Motor neuron (in vitro differentiated cells): Measurements from ENCODE around the gene EIF4E3. TPM values are rescaled to one million over a fixed set of nuclear protein-coding genes. Genes with fewer than 3 reads are reported as not detected.

ENCODE experiments used
- ATAC-seq, 8 experiments: fragments of 200-7000 bp; cut with Tn5 transposase; replicated peaks in 6 of 8; 2 replicates each; pipeline ENCODE4 v1.8.0; 2021; ENCODE audit warnings: mild to moderate bottlenecking in 8 of 8, moderate library complexity in 8 of 8
- H3K27ac ChIP-seq, 2 donors: fragments of 250-450 bp; sonication (Bioruptor Pico); 2 replicates each; pipeline ENCODE4 v1.9.0; 2021; ENCODE audit warnings: antibody characterized with exemption in 2 of 2, mild to moderate bottlenecking in 2 of 2, moderate library complexity in 1 of 2
- H3K4me1 ChIP-seq, 2 donors: fragments of 250-450 bp; sonication (Bioruptor Pico); replicated peaks in 1 of 2; 2 replicates each; pipeline ENCODE4 v1.6.1; 2021; ENCODE audit warnings: antibody characterized with exemption in 2 of 2, mild to moderate bottlenecking in 2 of 2, moderate library complexity in 1 of 2
- H3K4me3 ChIP-seq, 5 donors: fragments of 250-450 bp; sonication (Bioruptor Pico); 2 replicates each; pipeline ENCODE4 v1.9.0; 2021; ENCODE audit warnings: antibody characterized with exemption in 5 of 5, mild to moderate bottlenecking in 5 of 5, moderate library complexity in 4 of 5
- WGBS, 10 experiments: fragments of 450-650 bp; shearing (Covaris generic); methylation state at CpG; one replicate each; pipeline ENCODE4 v1.0.0; 2022; 5-methylcytosine and 5-hydroxymethylcytosine counted together
- in situ Hi-C, 9 experiments: fragments of 400-800 bp; cut with MboI; loops; one replicate each; pipeline ENCODE4 v1.15.0; 2021; ENCODE audit warnings: low sequenced_read_pairs in 9 of 9, low pct_unique_long_range_greater_than_20kb in 2 of 9; ENCODE audit not compliant: unreplicated experiment in 9 of 9
- total RNA-seq, 8 experiments: library from RNA; unstranded; fragments of 300-600 nt; gene quantifications; 2 replicates each; pipeline versions ENCODE4 v1.2.3 to v1.2.4, GENCODE V29; 2022

The EIF4E3 gene
- total RNA-seq, 8 experiments from 2014 or later: 1.2 to 9.4 (median 5.6) TPM

DNA sequence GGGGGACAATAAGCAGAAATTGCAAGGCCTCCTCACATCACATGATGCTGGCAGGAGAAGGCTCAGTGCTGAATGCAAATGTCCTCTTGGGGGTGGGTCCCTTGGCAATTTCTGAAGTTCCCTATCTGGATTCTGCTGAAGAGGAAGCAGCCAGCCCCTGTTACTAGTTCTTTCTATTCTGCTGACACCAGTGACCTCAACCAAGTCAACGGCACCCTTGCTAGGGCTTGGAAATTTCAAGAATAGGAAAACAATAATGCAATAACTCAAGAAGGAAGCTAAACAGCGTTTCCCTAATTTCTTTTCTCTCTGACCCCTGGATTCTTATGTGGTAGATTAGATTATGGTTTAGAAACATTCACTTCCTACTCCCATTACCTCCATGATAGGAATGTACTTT lies 95.5 kb downstream of the EIF4E3 start:
- Histone ChIP-seq H3K27ac (no peak overlapping the region), H3K4me1 (peaks cover 7 to 9% of the 10 kb centered on the region in 2 donors), H3K4me3 (no peak overlapping the region)
- WGBS, 10 experiments: 27 to 91% (median 67%) methylated on average over 1 to 2 of the region's 2 CpGs; no CpG with 5 or more reads in 1 of the 10 experiments
- in situ Hi-C loops: no loop called here
- ATAC-seq: peak in 3 of 8 experiments; percentile 43 to 91 (median 86)

DNA sequence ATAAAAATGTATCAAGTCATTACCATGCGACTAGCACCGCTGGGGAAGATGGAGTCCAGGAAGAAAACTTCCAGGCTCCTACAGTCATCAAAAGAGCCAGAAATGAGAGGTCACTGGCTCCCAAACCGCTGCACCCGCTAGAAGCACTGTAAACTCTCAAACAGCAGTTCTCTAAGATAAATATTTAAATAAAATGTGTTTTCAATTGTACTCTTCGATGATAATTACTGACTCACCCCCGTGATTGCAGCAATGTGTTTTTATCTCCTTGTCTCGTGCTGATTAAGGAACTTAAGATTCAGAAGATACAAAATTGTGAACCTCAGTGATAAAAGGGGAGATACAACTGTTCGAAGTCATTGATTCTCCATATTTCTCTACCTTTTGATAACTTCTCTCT lies 95.9 kb downstream of the EIF4E3 start:
- Histone ChIP-seq H3K4me3 (no peak overlapping the region), H3K27ac (no peak overlapping the region), H3K4me1 (peaks cover 7 to 9% of the 10 kb centered on the region in 2 donors)
- WGBS, 10 experiments: 2 to 97% (median 83%) methylated on average over 2 to 8 of the region's 8 CpGs; no CpG with 5 or more reads in 1 of the 10 experiments
- peak in 3 of 8 experiments; percentile 33 to 80 (median 80) for ATAC-seq
- in situ Hi-C loops: no loop called here

DNA sequence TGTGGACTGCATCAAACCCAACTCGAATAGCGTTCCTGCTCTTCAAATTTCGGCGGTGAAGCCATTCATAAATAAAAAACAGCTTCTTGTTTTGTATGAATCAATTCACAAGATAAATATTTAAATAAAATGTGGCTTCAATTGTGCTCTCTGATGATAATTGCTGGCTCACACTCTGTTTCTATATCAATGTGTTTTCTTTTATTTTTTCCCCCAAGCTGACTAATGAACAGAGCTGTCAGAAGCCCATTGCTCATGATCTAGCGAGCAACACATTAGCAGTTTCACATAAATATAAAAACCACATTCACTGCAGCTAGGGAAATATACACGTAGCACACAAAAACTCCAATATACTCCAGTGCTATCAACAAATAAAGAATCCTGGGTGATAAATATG lies 96.7 kb downstream of the EIF4E3 start:
- Histone ChIP-seq H3K4me1 (peaks cover 7 to 9% of the 10 kb centered on the region in 2 donors), H3K27ac (no peak overlapping the region), H3K4me3 (no peak overlapping the region)
- ATAC-seq: peak in 6 of 8 experiments; percentile 23 to 74 (median 66)
- in situ Hi-C loops: no loop called here
- 10 to 93% (median 76%) methylated on average over 2 to 6 of the region's 6 CpGs; no CpG with 5 or more reads in 1 of the 10 experiments for WGBS, 10 experiments

DNA sequence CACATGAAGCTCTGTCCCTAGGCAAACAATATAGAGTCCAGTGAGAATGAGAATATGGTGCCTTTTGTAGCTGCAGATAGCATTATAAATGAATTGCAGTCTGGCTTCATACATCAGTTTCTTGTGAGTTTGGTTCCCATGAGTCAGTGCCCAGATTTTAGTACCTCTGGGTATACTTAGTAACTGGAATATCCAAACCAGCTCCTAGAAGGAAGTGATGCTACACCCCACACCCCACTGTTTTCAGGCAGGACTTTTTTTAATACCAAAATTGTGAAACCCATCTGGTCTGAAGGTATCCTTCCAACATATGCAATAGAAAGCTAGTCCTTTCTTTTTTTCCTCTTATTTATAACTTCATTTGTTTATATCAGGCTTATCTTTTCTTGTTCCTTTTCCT lies 99.5 kb downstream of the EIF4E3 start:
- no peak overlapping the region for H3K27ac ChIP-seq
- in situ Hi-C loops: no loop called here
- ATAC-seq: no peak
- H3K4me1 ChIP-seq: peaks cover 7 to 15% of the 10 kb centered on the region in 2 donors
- H3K4me3 ChIP-seq: no peak overlapping the region

Other genes starting within 250 kb of the EIF4E3 start
- 100 to 1,000 TPM in 2 of 8 experiments, 10 to 100 TPM in 5, 1 to 10 TPM in 1; 7.0 to 118 (median 74.5) TPM for gene FOXP1, start 141.7 kb downstream of the EIF4E3 start, total RNA-seq
- gene GPR27, start 28.5 kb upstream of the EIF4E3 start, total RNA-seq: 10 to 100 TPM in 4 of 8 experiments, 1 to 10 TPM in 1, under 1 TPM in 2, not detected in 1; 0.17 to 20.5 (median 11.0) TPM
- gene PROK2, start 59.7 kb upstream of the EIF4E3 start, total RNA-seq: under 1 TPM in 5 of 8 experiments, not detected in 3; 0.16 to 0.62 (median 0.23) TPM